GM12872 (cell line): ENCODE measurements around the gene IL2.
A peak's percentile ranks its signal among the peaks of the same experiment; 100 is the strongest.

Experiments
- TF ChIP-seq, protein P1 (sequence below): IDR thresholded peaks from 3 replicates; pipeline ENCODE4 v1.5.1; 2011; ENCODE audit warnings: low read depth, mild to moderate bottlenecking, low read length, moderate library complexity; ENCODE audit not compliant: insufficient read depth

Gene IL2

DNA sequence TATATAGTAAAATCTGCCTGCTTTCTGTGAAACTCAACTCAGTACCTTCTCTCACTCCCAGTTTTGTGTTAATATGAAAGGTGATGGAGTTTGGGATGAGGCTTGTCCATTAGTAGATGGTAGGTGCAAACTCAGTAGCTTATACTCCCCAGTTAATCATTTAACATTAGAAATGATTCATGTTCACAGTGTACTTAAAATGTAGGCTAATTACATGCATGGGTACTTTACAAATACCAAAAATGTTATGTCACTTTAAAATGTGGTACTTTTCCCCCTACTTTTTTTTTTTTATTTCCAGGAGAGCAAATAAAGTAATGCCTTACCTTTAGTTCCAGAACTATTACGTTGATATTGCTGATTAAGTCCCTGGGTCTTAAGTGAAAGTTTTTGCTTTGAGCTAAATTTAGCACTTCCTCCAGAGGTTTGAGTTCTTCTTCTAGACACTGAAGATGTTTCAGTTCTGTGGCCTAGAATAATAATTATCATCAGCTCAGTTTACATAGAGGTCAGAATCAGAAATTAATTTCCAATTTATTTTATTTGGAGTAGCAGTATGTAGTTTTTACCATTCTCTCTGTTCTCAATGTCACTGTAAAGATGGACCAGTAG, 3.0 kb downstream of the IL2 start:
- TF ChIP-seq, protein P1, sequence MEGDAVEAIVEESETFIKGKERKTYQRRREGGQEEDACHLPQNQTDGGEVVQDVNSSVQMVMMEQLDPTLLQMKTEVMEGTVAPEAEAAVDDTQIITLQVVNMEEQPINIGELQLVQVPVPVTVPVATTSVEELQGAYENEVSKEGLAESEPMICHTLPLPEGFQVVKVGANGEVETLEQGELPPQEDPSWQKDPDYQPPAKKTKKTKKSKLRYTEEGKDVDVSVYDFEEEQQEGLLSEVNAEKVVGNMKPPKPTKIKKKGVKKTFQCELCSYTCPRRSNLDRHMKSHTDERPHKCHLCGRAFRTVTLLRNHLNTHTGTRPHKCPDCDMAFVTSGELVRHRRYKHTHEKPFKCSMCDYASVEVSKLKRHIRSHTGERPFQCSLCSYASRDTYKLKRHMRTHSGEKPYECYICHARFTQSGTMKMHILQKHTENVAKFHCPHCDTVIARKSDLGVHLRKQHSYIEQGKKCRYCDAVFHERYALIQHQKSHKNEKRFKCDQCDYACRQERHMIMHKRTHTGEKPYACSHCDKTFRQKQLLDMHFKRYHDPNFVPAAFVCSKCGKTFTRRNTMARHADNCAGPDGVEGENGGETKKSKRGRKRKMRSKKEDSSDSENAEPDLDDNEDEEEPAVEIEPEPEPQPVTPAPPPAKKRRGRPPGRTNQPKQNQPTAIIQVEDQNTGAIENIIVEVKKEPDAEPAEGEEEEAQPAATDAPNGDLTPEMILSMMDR = no peak

DNA sequence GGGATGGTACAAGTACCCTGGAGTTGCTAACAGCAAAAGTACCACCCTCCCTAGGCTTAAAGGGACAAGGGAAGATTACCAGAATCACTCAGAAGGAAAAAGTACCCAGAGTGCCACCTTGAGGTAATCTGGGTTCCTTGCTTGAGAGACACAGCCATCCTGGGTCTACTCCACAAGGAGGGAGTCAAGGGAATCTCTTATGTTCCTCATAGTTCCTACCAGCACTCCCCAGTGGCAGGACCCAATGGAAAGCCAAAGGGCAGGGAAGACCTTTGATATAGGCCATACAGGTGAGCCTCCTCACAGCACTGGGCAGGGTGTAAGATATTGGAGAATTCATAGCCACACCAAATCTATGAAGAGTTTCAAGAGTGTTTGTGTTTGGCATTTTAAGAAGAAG, 5.7 kb downstream of the IL2 start:
- TF ChIP-seq, protein P1 = peak; percentile 47; the same call in 2 of the 3 replicates

GRCh38 chr4:122434285-122434684, 22.2 kb downstream of the IL2 start:
- TF ChIP-seq, protein P1 = no peak

DNA sequence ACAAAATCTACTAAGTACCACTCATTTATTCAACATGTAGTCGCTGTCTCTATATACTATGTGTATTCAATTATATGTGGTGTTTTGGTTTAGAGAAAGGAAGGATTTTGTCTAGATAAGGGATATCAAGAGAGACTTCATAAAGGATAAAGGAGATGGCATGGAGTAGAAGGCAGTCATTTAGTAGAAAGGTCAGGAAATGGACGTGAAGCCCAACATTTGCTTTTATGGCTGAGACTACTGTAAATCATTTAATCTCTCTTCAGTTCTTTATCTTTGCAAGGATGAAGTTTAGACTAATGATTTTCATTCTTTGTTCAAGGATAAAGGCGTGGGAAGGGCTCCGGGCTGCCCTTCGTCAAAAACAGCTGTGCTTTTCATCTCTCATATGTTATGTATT, 25.2 kb downstream of the IL2 start:
- TF ChIP-seq, protein P1 = no peak

DNA sequence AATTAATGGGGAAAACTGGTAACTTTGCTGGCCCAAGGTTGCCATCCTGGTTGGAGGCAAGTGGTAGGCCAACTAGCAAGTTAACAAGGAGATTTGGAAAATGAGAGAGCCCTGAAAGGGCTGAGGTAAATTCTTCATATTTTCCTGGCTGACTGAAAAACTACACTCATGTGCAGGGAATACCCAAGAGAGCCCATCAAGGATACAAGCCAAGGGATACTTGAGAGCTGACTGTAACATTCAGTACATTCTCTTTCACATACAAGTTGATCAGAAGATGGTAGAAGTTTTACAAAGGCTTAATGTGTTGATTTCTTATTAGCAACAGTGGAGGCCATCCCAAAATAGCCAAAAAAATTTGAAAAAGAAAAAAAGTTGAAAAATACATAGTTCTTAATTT, 33.3 kb downstream of the IL2 start:
- TF ChIP-seq, protein P1 = no peak

DNA sequence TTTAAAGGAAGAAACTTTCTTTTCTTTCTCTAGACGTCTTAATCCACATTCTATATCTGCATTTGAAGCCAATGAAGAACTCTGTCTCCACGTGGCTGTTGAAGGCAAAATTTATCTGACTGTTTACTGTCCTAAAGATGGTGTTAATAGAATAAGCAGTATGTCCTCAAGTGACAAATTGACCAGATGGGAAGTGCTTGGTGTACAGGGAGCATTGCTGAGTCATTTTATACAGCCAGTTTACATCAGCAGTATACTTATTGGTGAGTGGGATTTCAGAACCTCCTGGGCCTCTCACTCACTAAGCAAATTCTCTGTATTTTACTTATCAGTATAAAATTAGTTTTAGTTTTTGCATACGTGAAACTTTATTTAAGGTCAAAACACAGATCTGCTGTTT, 44.0 kb downstream of the IL2 start:
- TF ChIP-seq, protein P1 = no peak

- TF ChIP-seq, protein P1 = no peak
Measured at GRCh38 chr4:122403861-122404260, 52.7 kb downstream of the IL2 start.
